HCT116 (cell line): ENCODE data around the gene PCDHGB5. TPM values are rescaled to one million over a fixed set of nuclear protein-coding genes. Genes with fewer than 3 reads are reported as not detected.

Source experiments
- ATAC-seq: fragments of 200-7000 bp; cut with Tn5 transposase; 2 replicates; pipeline ENCODE4 v1.9.1; 2020; ENCODE audit warnings: mild to moderate bottlenecking, moderate library complexity
- BruUV-seq: library from RNA; stranded (reverse); fragments of 400-500 nt; replicated peaks from 2 replicates; lab custom pipeline; 2021; lab: Mats Ljungman, UMichigan
- CTCF ChIA-PET: fragments of 300-600 bp; sonication (Branson Sonifier 250); formaldehyde crosslinking; loops from one replicate; lab custom pipeline; 2021; ENCODE audit warnings: antibody characterized with exemption; lab: Charles Lee
- POLR2A ChIA-PET: fragments of 300-600, 350-600 bp; sonication (Branson Sonifier 250); formaldehyde crosslinking; loops from one replicate; lab custom pipeline; 2021; ENCODE audit warnings: antibody characterized with exemption; lab: Charles Lee
- RAD21 ChIA-PET, 2 experiments: fragments of 300-600 bp; sonication (Branson Sonifier 250); formaldehyde crosslinking; loops; one replicate each; lab custom pipeline; 2023; ENCODE audit warnings: low total read pairs in 2 of 2; ENCODE audit not compliant: uncharacterized antibody in 2 of 2, unreplicated experiment in 2 of 2, low non-redundant PET in 1 of 2; lab: Charles Lee
- DNase-seq: peaks from one replicate; pipeline ENCODE4 v3.0.0-alpha.2; 2010; ENCODE audit warnings: low read depth, low spot score
- H2AFZ ChIP-seq: fragments of 200-600 bp; shearing (Covaris generic), sonication (generic); 2 replicates; pipeline ENCODE4 v1.6.1; 2017; ENCODE audit warnings: low read depth, mixed run types, mixed read lengths, antibody characterized with exemption, low read length; ENCODE audit not compliant: poor library complexity, severe bottlenecking
- H3K27ac ChIP-seq: 2 replicates; pipeline ENCODE4 v1.5.1; 2012; ENCODE audit warnings: low read depth, low read length
- H3K27me3 ChIP-seq: fragments of 200-600 bp; sonication (generic); 2 replicates; pipeline ENCODE4 v1.6.1; 2016; ENCODE audit warnings: mixed run types, low read length, mixed read lengths; ENCODE audit not compliant: insufficient read depth
- H3K36me3 ChIP-seq, 2 experiments: fragments of 200-500 bp in 1 of 2; fragments of 200-600 bp in 1 of 2; sonication (Bioruptor generic) in 1 of 2; sonication (generic) in 1 of 2; 2 replicates each; pipeline versions ENCODE4 v1.5.1 to v1.6.1; 2014 to 2016; ENCODE audit warnings: low read length in 2 of 2, inconsistent platforms in 1 of 2, mixed read lengths in 1 of 2, mixed run types in 1 of 2; ENCODE audit not compliant: insufficient read depth in 2 of 2, control insufficient read depth in 1 of 2
- H3K4me1 ChIP-seq, 2 experiments: fragments of 200-600 bp in 1 of 2; sonication (generic) in 1 of 2; 2 replicates each; pipeline versions ENCODE4 v1.5.1 to v1.6.1; 2012 to 2017; ENCODE audit warnings: low read length in 2 of 2, inconsistent platforms in 1 of 2, mild to moderate bottlenecking in 1 of 2, mixed read lengths in 1 of 2, mixed run types in 1 of 2, moderate library complexity in 1 of 2; ENCODE audit not compliant: insufficient read depth in 2 of 2, control insufficient read depth in 1 of 2
- H3K4me2 ChIP-seq: fragments of 200-600 bp; sonication (generic); 2 replicates; pipeline ENCODE4 v1.6.1; 2017; ENCODE audit warnings: mixed run types, low read length, mixed read lengths
- H3K4me3 ChIP-seq, 2 experiments: fragments of 200-600 bp in 1 of 2; sonication (generic) in 1 of 2; replicated peaks in 1 of 2; 2 replicates each; pipeline ENCODE4 v1.5.1; 2011 to 2016; ENCODE audit warnings: low read length in 2 of 2, control low read depth in 1 of 2, low read depth in 1 of 2, mild to moderate bottlenecking in 1 of 2, mixed read lengths in 1 of 2, mixed run types in 1 of 2
- H3K79me2 ChIP-seq: fragments of 200-600 bp; sonication (generic); 2 replicates; pipeline ENCODE4 v1.6.1; 2017; ENCODE audit warnings: mild to moderate bottlenecking, mixed run types, low read length, moderate library complexity, mixed read lengths; ENCODE audit not compliant: insufficient read depth
- H3K9ac ChIP-seq: fragments of 200-600 bp; sonication (generic); 2 replicates; pipeline ENCODE4 v1.6.1; 2016; ENCODE audit warnings: low read length, mixed read lengths
- H3K9me2 ChIP-seq: fragments of 200-600 bp; sonication (generic), shearing (Covaris generic); 2 replicates; pipeline ENCODE4 v1.6.1; 2017; ENCODE audit warnings: mixed run types, mild to moderate bottlenecking, moderate library complexity; ENCODE audit not compliant: insufficient read depth
- H3K9me3 ChIP-seq, 2 experiments: fragments of 200-500 bp in 1 of 2; fragments of 200-600 bp in 1 of 2; sonication (Bioruptor generic) in 1 of 2; sonication (generic) in 1 of 2; 2 replicates each; pipeline ENCODE4 v1.6.1; 2014 to 2017; ENCODE audit warnings: low read length in 2 of 2, mixed read lengths in 2 of 2, inconsistent platforms in 1 of 2, low read depth in 1 of 2, mild to moderate bottlenecking in 1 of 2, mixed run types in 1 of 2, moderate library complexity in 1 of 2; ENCODE audit not compliant: control insufficient read depth in 1 of 2, insufficient read depth in 1 of 2
- H4K20me1 ChIP-seq: fragments of 200-600 bp; sonication (generic), shearing (Covaris generic); 2 replicates; pipeline ENCODE4 v1.6.1; 2017; ENCODE audit warnings: mixed run types, mild to moderate bottlenecking, moderate library complexity; ENCODE audit not compliant: insufficient read depth
- CBX3 ChIP-seq: IDR thresholded peaks from 2 replicates; pipeline ENCODE4 v1.6.1; 2012; ENCODE audit warnings: low read depth
- EGR1 ChIP-seq: IDR thresholded peaks from 2 replicates; pipeline ENCODE4 v1.6.1; 2012; ENCODE audit warnings: low read depth
- ELF1 ChIP-seq: IDR thresholded peaks from 2 replicates; pipeline ENCODE4 v1.6.1; 2012; ENCODE audit warnings: low read depth, borderline replicate concordance
- EZH2 ChIP-seq: fragments of 200-600 bp; sonication (generic); IDR thresholded peaks from 2 replicates; pipeline ENCODE4 v1.6.1; 2017; ENCODE audit warnings: antibody characterized with exemption, mixed run types
- FOSL1 ChIP-seq: IDR thresholded peaks from 2 replicates; pipeline ENCODE4 v1.6.1; 2012; ENCODE audit warnings: low read depth
- JUND ChIP-seq: IDR thresholded peaks from 2 replicates; pipeline ENCODE4 v1.6.1; 2012
- POLR2A ChIP-seq: IDR thresholded peaks from 2 replicates; pipeline ENCODE4 v1.7.0; 2011; ENCODE audit warnings: borderline replicate concordance; ENCODE audit not compliant: insufficient read depth, insufficient read length; ENCODE audit errors: extremely low read depth
- RAD21 ChIP-seq: IDR thresholded peaks from 2 replicates; pipeline ENCODE4 v1.6.1; 2012; ENCODE audit warnings: low read depth, mild to moderate bottlenecking
- TCF7L2 ChIP-seq: IDR thresholded peaks from 2 replicates; pipeline ENCODE4 v1.7.0; 2011; ENCODE audit warnings: borderline replicate concordance, inconsistent platforms; ENCODE audit not compliant: insufficient read depth, insufficient read length; ENCODE audit errors: extremely low read depth
- YY1 ChIP-seq: IDR thresholded peaks from 2 replicates; pipeline ENCODE4 v1.6.1; 2011; ENCODE audit warnings: low read length, low read depth, moderate library complexity, mild to moderate bottlenecking; ENCODE audit not compliant: insufficient replicate concordance; ENCODE audit errors: extremely low read depth
- ZFX ChIP-seq: fragments of 450-650 bp; IDR thresholded peaks from 2 replicates; pipeline ENCODE4 v1.6.1; 2017
- ZNF274 ChIP-seq: fragments of 200-500 bp; sonication (Bioruptor generic); IDR thresholded peaks from 2 replicates; pipeline ENCODE4 v1.6.1; 2014; ENCODE audit warnings: mild to moderate bottlenecking, low read depth, low read length, inconsistent platforms
- intact Hi-C: fragments of 100-400 bp; cut with micrococcal nuclease; formaldehyde crosslinking; loops from 2 replicates; pipeline ENCODE4 v1.10.0; 2022
- total RNA-seq: library from RNA; stranded (reverse); gene quantifications from one replicate; pipeline ENCODE4 v1.2.1, GENCODE V29; 2021; ENCODE audit not compliant: unreplicated experiment
- TF ChIP-seq, protein P1 (sequence below): IDR thresholded peaks from 2 replicates; pipeline ENCODE4 v1.6.1; 2012; ENCODE audit warnings: low read depth
- TF ChIP-seq, protein P2 (sequence below): IDR thresholded peaks from 2 replicates; pipeline ENCODE4 v1.6.1; 2011; ENCODE audit warnings: mild to moderate bottlenecking, low read length, moderate library complexity; ENCODE audit not compliant: insufficient replicate concordance; ENCODE audit errors: extremely low read depth
- TF ChIP-seq, protein P3 (sequence below), 3 experiments: fragments of 200-600 bp in 1 of 3; sonication (generic) in 1 of 3; IDR thresholded peaks in 2 of 3; conservative IDR thresholded peaks in 1 of 3; 2 replicates each; pipeline ENCODE4 v1.5.1; 2012 to 2017; ENCODE audit warnings: low read depth in 2 of 3, low read length in 2 of 3, antibody characterized with exemption in 1 of 3, borderline replicate concordance in 1 of 3, control low read depth in 1 of 3, mild to moderate bottlenecking in 1 of 3, mixed read lengths in 1 of 3, mixed run types in 1 of 3, moderate library complexity in 1 of 3; ENCODE audit not compliant: insufficient read depth in 1 of 3

PCDHGB5 gene
- total RNA-seq, 1 experiment from 2014 or later = 0.15 TPM

DNA sequence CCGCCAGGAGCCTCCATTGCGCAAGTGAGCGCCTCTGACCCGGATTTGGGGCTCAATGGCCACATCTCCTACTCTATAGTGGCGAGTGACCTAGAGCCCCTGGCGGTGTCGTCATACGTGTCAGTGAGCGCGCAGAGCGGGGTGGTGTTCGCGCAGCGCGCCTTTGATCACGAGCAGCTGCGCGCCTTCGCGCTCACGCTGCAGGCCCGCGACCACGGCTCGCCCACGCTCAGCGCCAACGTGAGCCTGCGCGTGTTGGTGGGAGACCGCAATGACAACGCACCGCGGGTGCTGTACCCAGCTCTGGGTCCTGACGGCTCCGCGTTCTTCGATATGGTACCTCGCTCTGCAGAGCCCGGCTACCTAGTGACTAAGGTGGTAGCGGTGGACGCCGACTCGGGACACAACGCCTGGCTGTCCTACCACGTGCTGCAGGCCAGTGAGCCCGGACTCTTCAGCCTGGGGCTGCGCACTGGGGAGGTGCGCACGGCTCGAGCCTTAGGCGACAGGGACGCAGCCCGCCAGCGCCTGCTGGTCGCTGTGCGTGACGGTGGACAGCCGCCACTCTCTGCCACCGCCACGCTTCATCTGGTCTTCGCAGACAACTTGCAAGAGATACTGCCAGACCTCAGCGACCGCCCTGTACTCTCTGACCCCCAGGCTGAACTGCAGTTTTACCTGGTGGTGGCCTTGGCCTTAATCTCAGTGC, 12.0 kb downstream of the PCDHGB5 start (continued):
- TF ChIP-seq POLR2A (no peak), JUND (no peak), EZH2 (no peak), TCF7L2 (no peak), YY1 (no peak), ELF1 (no peak), ZFX (no peak)
- TF ChIP-seq, protein P1, sequence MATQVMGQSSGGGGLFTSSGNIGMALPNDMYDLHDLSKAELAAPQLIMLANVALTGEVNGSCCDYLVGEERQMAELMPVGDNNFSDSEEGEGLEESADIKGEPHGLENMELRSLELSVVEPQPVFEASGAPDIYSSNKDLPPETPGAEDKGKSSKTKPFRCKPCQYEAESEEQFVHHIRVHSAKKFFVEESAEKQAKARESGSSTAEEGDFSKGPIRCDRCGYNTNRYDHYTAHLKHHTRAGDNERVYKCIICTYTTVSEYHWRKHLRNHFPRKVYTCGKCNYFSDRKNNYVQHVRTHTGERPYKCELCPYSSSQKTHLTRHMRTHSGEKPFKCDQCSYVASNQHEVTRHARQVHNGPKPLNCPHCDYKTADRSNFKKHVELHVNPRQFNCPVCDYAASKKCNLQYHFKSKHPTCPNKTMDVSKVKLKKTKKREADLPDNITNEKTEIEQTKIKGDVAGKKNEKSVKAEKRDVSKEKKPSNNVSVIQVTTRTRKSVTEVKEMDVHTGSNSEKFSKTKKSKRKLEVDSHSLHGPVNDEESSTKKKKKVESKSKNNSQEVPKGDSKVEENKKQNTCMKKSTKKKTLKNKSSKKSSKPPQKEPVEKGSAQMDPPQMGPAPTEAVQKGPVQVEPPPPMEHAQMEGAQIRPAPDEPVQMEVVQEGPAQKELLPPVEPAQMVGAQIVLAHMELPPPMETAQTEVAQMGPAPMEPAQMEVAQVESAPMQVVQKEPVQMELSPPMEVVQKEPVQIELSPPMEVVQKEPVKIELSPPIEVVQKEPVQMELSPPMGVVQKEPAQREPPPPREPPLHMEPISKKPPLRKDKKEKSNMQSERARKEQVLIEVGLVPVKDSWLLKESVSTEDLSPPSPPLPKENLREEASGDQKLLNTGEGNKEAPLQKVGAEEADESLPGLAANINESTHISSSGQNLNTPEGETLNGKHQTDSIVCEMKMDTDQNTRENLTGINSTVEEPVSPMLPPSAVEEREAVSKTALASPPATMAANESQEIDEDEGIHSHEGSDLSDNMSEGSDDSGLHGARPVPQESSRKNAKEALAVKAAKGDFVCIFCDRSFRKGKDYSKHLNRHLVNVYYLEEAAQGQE = no peak

DNA sequence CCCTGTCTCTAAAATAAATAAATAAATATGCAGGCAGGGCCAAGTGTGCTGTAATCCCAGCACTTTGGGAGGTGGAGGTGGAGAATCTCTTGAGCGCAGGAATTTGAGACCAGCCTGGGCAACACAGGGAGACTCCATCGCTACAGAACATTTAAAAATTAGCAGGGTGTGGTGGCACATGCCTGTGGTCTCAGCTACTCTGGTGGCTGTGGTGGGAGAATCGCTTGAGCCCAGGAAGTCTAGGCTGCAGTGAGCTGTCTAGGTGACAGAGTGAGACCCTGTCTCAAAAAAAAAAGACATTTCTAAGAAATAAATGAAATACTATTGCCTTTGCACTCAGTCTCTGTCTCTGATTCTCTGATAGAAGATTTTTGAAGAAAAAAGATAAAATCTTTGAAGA, 13.8 kb downstream of the PCDHGB5 start:
- ATAC-seq = no peak
- ChIA-PET RAD21 (no interaction called here), POLR2A (no interaction called here), CTCF (interaction anchor here (3.4 kb wide), 1 partner anchor 152 kb away, joined by 73 read pairs; no protein-coding TSS in a partner anchor)
- intact Hi-C loops = no loop called here
- Histone ChIP-seq H3K27ac (no peak overlapping the region), H3K4me3 (no peak overlapping the region), H3K4me1 (peaks cover 2 to 5% of the 10 kb centered on the region in 2 experiments; a peak in 1 of 4 replicates), H3K9me3 (no peaks in the 10 kb centered on the region; a peak in 1 of 4 replicates), H3K9ac (no peak overlapping the region), H3K27me3 (no peaks in the 10 kb centered on the region), H3K79me2 (no peaks in the 10 kb centered on the region), H3K4me2 (no peak overlapping the region), H2AFZ (no peak overlapping the region), H3K9me2 (no peaks in the 10 kb centered on the region), H4K20me1 (no peaks in the 10 kb centered on the region), H3K36me3 (no peaks in the 10 kb centered on the region)
- TF ChIP-seq ZFX (no peak), CBX3 (no peak), EGR1 (no peak), ZNF274 (no peak), ELF1 (no peak), YY1 (no peak), FOSL1 (no peak), RAD21 (no peak)
- TF ChIP-seq, protein P2, sequence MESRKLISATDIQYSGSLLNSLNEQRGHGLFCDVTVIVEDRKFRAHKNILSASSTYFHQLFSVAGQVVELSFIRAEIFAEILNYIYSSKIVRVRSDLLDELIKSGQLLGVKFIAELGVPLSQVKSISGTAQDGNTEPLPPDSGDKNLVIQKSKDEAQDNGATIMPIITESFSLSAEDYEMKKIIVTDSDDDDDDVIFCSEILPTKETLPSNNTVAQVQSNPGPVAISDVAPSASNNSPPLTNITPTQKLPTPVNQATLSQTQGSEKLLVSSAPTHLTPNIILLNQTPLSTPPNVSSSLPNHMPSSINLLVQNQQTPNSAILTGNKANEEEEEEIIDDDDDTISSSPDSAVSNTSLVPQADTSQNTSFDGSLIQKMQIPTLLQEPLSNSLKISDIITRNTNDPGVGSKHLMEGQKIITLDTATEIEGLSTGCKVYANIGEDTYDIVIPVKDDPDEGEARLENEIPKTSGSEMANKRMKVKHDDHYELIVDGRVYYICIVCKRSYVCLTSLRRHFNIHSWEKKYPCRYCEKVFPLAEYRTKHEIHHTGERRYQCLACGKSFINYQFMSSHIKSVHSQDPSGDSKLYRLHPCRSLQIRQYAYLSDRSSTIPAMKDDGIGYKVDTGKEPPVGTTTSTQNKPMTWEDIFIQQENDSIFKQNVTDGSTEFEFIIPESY = no peak
- TF ChIP-seq, protein P3, sequence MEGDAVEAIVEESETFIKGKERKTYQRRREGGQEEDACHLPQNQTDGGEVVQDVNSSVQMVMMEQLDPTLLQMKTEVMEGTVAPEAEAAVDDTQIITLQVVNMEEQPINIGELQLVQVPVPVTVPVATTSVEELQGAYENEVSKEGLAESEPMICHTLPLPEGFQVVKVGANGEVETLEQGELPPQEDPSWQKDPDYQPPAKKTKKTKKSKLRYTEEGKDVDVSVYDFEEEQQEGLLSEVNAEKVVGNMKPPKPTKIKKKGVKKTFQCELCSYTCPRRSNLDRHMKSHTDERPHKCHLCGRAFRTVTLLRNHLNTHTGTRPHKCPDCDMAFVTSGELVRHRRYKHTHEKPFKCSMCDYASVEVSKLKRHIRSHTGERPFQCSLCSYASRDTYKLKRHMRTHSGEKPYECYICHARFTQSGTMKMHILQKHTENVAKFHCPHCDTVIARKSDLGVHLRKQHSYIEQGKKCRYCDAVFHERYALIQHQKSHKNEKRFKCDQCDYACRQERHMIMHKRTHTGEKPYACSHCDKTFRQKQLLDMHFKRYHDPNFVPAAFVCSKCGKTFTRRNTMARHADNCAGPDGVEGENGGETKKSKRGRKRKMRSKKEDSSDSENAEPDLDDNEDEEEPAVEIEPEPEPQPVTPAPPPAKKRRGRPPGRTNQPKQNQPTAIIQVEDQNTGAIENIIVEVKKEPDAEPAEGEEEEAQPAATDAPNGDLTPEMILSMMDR (IDR thresholded peaks at IDR 0.05 in 2 of 3, conservative IDR thresholded peaks at IDR 0.05 in 1 of 3; ENCODE audit: borderline replicate concordance in 1 of 3, insufficient read depth in 1 of 3, low read depth in 2 of 3, low read length in 2 of 3) = no peak
- no TSS peak for BruUV-seq
- no peak for DNase-seq
